GM12892 (cell line): ENCODE results near the gene PTCHD1.

ENCODE experiments used
- DNase-seq: peaks from one replicate; pipeline ENCODE4 v3.0.0; 2011; ENCODE audit not compliant: insufficient read length
- FAIRE-seq: peaks from 2 replicates; lab custom pipeline; 2011; peaks lifted over from hg19 to GRCh38; lab: Jason Lieb, UNC
- POLR2A ChIP-seq: IDR thresholded peaks from 2 replicates; pipeline ENCODE4 v1.6.1; 2011; ENCODE audit warnings: low read depth, low read length, control low read depth
- POLR2AphosphoS5 ChIP-seq: IDR thresholded peaks from 2 replicates; pipeline ENCODE4 v1.6.1; 2011; ENCODE audit warnings: low read depth, low read length, control low read depth
- TAF1 ChIP-seq: IDR thresholded peaks from 2 replicates; pipeline ENCODE4 v1.6.1; 2011; ENCODE audit warnings: low read depth, mild to moderate bottlenecking, control low read depth, low read length, borderline replicate concordance

The PTCHD1 gene

GRCh38 chrX:23386726-23387125, 52.1 kb downstream of the PTCHD1 start:
- no peak for TF ChIP-seq POLR2A
- no peak for TF ChIP-seq TAF1
- TF ChIP-seq POLR2AphosphoS5: no peak
- FAIRE-seq (no peak), DNase-seq (no peak)

DNA sequence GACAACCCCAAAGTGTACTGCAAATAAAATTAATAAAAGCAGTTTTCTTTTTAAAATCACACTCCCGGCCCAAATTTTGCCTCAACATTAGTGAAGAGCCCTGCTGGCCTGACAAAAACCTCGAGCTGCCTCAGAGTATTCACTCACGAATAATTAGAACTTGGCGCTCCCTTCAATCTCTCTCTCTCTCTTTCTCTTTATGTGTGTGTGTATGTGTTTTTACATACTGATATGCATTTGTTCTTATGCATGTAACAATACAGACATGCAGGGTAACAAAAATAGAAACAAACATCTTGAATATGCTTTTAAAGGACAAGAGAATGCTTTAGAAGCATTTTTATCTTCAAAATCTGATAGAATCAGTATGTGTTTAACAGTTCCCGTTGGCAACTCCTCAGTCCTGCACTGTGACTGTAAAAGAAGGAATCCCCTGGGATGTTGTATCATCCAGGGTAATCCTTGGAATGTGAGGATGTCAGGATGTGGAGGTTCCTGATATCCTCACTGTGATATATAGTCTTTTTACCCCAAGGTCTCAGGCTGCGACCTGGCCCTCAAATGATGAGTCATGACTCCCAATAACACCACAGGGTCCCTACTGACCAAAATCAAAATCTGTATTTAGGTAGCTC, 53.0 kb downstream of the PTCHD1 start:
- no peak for DNase-seq
- no peak for TF ChIP-seq TAF1
- TF ChIP-seq POLR2A: no peak
- TF ChIP-seq POLR2AphosphoS5: no peak
- no peak for FAIRE-seq

DNA sequence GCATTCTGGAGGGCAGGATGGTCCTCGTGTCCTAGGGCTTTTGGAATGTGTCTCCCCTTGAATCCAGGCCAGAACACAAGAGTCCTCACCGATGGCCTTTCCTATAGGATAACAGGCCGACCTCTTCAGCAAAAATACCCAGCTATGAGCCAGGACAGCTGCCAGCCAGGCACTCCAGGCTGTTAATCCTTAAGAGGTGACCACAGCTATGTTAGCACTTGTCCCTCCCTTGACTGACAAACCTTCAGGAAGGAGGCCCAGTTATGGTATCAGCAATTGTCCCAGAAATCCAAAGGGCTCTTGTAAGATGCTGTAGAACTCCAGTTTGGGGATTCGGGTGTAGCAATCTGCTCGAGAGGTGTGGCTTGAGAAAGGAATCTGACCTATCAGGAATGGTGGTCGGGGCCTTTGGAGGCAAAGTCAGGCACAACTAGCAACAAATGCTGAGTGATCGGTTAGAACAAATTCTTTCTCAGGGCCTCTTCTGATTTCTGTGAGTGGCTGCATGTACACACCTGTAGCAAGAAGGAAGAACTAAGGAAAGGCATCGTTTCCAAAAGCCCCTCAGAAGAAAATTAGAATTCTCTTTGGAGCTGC, 54.6 kb downstream of the PTCHD1 start:
- FAIRE-seq (no peak), DNase-seq (no peak)
- TF ChIP-seq POLR2AphosphoS5: no peak
- no peak for TF ChIP-seq POLR2A
- TF ChIP-seq TAF1: no peak

DNA sequence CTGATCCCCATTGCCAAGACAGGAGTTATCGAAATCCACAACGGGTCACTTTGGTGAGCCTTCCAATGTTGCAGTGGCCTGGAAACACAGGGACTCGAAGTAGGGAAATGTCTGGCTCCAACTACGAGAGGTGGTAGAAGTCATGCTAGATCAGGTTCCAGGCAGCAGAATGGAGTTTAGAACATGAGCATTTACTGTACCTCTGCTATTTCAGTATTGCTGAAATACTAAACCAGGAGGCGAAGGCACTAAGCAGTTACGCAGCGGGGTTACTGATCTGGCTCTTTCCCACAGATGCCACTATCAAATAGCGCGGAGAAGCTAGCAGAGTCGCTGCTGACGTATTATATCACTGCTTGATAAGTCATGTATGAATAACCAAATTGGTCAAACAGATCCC, 56.3 kb downstream of the PTCHD1 start:
- TF ChIP-seq TAF1 (no peak), POLR2A (no peak), POLR2AphosphoS5 (no peak)
- DNase-seq (no peak), FAIRE-seq (no peak)

- DNase-seq (no peak), FAIRE-seq (no peak)
- TF ChIP-seq POLR2AphosphoS5: no peak
- no peak for TF ChIP-seq POLR2A
- TF ChIP-seq TAF1: no peak
Observed at GRCh38 chrX:23392195-23392594, 57.5 kb downstream of the PTCHD1 start.

DNA sequence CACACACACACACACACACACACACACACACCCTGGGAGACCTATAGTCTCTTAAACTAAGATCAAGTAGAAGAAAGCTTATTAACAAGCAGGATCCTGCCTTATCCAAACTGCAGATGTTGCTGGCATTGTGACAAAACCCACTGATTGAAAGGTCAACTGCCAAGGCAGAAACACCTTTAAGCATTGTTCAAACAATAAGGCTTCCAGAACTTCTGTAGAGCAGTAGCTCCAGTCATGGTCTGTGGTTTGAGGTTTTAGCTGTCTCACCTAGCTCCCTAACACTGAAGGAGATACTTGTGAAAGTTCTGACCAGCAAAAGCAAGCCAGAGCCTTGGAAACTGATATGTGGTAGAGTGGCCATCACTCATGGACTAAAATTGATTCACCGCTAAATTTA, 59.8 kb downstream of the PTCHD1 start:
- TF ChIP-seq POLR2A (no peak), POLR2AphosphoS5 (no peak), TAF1 (no peak)
- DNase-seq (no peak), FAIRE-seq (no peak)

- DNase-seq (no peak), FAIRE-seq (no peak)
- TF ChIP-seq TAF1: no peak
- no peak for TF ChIP-seq POLR2AphosphoS5
- no peak for TF ChIP-seq POLR2A
Observed at GRCh38 chrX:23396263-23396662, 61.6 kb downstream of the PTCHD1 start.

- no peak for TF ChIP-seq POLR2AphosphoS5
- no peak for TF ChIP-seq POLR2A
- no peak for TF ChIP-seq TAF1
Observed at GRCh38 chrX:23398570-23398969, 63.9 kb downstream of the PTCHD1 start.

DNA sequence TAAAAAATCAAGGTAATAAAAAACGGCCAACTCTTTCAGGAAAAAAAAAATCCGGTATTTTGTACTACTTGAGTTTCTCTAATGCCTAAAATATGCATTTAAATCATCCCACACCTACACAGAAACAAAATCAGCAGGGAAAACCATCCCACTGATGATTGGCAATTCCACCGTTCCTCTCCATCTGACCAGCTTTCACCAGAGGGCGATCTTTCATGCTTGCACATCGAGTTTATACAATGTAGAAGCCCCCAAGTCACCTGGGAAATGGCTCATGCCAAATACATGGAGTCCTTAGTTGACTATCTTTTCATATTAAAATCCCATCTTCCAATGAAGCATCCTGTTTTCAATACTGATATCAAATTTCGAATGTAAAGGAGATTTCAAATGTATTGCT, 69.2 kb downstream of the PTCHD1 start:
- no peak for FAIRE-seq

More at GRCh38 chrX:23398570-23398969, 63.9 kb downstream of the PTCHD1 start:
- FAIRE-seq: no peak
- no peak for DNase-seq

GRCh38 chrX:23422912-23423311, 88.3 kb downstream of the PTCHD1 start:
- no peak for DNase-seq
- FAIRE-seq: no peak
- no peak for TF ChIP-seq TAF1
- no peak for TF ChIP-seq POLR2AphosphoS5
- TF ChIP-seq POLR2A: no peak

More for the DNA sequence above, 69.2 kb downstream of the PTCHD1 start:
- no peak for DNase-seq
- TF ChIP-seq POLR2AphosphoS5 (no peak), TAF1 (no peak), POLR2A (no peak)

- TF ChIP-seq POLR2A (no peak), TAF1 (no peak), POLR2AphosphoS5 (no peak)
- no peak for DNase-seq
- no peak for FAIRE-seq
Observed at GRCh38 chrX:23434356-23434884, 99.8 kb downstream of the PTCHD1 start.

- no peak for FAIRE-seq
- no peak for DNase-seq
- no peak for TF ChIP-seq POLR2A
Observed at GRCh38 chrX:23435108-23435507, 100.5 kb downstream of the PTCHD1 start.
